Fibroblast of peridontal ligament (primary cell): ENCODE data around the gene JPH3.
A peak's percentile ranks its signal among the peaks of the same experiment; 100 is the strongest.

Experiments used
- DNase-seq: peaks from one replicate; pipeline ENCODE4 v3.0.0-alpha.2; 2010; ENCODE audit errors: extremely low read depth

JPH3 gene

GRCh38 chr16:87626905-87627304, 24.6 kb downstream of the JPH3 start:
- no peak for DNase-seq

GRCh38 chr16:87627542-87628245, 25.4 kb downstream of the JPH3 start:
- DNase-seq: no peak

DNA sequence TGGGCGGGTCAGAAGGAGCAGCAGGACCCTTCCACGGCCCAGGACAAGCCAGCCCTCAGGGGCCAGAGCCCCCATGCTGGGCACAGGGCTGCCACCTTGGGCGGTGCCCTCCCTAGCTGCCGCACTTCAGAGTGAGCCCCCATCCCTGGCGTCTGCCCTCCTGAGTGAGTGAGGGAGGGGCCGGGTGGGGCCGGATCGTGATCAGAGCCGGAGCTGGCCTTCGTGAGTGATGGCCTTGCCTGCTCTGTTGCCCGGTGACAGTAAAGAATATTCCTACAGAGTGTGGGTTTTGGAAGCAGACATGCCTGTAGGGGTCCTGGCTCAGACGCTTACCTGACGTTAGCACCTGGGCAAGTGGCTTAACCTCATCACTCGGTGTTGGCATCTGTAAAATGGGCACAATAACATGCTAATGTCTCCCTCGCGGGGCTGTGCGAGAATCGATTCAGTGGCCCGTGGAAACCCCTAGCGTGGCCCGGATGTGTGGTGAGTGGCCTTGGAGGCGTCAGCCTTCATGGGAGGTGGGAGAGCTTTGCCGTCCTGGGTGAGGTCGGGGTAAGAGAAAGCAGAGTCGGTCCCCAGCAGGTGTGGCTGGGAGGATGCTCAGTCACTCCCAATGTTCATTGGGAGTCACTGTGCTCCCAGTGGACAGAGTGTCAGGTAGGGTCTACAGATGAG, 26.1 kb downstream of the JPH3 start:
- DNase-seq: no peak

GRCh38 chr16:87628940-87629339, 26.6 kb downstream of the JPH3 start:
- DNase-seq: peak; percentile 8

GRCh38 chr16:87631067-87631466, 28.8 kb downstream of the JPH3 start:
- DNase-seq: no peak

- DNase-seq: no peak
These were observed 32.1 kb downstream of the JPH3 start for GRCh38 chr16:87634411-87634810.

DNA sequence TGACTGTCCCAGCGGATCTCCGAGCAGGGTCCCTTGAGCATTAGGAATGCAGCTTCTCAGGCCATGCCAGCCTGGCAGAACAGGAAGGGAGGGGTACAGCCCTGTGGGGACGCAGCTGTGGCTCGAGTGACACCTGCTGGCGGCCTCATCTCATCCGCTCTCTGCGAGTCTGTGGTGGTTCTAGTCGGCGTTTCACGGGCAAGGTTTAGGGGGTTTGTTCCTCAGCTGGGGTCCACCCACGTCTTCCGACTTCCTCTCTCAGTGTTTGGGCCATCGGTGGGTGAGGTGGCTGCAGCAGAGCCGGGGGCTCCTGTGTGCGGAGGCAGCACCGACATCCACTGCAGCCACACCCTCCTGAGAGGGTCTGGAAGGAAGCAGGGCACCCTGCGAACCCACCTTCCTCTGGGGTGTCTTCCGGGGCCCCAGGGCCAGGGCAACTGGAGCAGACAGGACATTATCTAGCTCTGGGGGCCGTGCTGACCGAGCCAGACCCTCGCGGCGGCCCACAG, 33.3 kb downstream of the JPH3 start:
- DNase-seq: peak; percentile 46

- peak; percentile 81 for DNase-seq
These were observed 33.9 kb downstream of the JPH3 start for GRCh38 chr16:87636050-87636684.

- no peak for DNase-seq
These were observed 34.4 kb downstream of the JPH3 start for GRCh38 chr16:87636741-87637140.

GRCh38 chr16:87637357-87637756, 35.0 kb downstream of the JPH3 start:
- no peak for DNase-seq

DNA sequence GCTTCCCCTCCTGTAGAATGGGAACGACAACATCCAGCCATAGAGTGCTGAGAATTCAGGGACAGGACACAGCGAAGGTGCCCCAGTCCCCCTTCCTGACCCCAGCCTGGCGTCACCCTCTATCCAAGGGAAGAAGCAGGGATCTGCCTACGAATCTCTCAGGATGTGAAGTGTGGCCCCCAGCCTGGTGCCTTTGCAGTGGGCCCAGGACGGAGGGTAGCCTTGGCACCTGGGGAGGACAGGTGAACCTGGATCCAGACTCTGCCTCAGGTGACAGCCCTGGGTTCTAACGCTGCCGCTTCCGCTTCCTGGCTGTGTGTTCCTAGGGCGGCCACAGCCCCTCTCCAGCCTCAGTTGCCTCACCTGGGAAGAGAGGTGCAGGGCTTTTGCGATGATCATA, 36.4 kb downstream of the JPH3 start:
- DNase-seq: no peak

DNA sequence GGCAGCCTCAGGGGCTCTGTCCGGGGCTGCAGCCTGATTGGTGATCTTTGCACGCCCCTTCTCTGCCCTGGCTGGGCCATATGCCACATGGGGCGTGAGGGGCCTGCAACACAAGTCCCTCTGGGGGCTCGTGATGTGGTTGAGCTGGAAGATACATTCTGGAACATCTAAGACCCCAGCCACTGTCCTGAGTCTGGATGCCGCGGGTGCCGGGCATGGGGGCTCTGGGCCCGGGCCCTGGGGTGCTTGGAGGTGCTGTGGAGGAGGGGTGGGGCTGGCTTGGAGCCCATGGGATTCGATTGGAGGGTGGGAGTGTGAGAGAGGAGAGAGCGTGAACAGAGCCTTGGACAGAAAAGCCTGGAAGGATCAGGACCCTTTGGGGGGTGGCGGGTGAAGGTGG, 39.4 kb downstream of the JPH3 start:
- no peak for DNase-seq

GRCh38 chr16:87642491-87642890, 40.2 kb downstream of the JPH3 start:
- DNase-seq: no peak

DNA sequence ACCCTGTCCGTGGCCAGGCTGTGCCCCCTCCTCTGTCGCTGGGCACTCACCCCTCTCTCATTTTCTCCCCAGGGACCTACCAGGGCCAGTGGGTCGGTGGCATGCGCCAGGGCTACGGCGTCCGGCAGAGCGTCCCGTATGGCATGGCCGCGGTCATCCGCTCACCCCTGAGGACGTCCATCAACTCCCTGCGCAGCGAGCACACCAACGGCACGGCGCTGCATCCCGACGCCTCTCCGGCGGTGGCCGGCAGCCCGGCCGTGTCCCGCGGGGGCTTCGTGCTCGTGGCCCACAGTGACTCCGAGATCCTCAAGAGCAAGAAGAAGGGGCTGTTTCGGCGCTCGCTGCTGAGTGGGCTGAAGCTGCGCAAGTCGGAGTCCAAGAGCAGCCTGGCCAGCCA, 41.9 kb downstream of the JPH3 start:
- DNase-seq: no peak

DNA sequence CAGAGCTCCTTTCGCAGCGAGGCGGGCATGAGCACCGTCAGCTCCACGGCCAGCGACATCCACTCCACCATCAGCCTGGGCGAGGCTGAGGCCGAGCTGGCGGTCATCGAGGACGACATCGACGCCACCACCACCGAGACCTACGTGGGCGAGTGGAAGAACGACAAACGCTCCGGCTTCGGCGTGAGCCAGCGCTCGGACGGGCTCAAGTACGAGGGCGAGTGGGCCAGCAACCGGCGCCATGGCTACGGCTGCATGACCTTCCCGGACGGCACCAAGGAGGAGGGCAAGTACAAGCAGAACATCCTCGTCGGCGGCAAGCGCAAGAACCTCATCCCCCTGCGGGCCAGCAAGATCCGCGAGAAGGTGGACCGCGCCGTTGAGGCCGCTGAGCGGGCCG, 42.3 kb downstream of the JPH3 start:
- DNase-seq: no peak

GRCh38 chr16:87645802-87646201, 43.5 kb downstream of the JPH3 start:
- DNase-seq: no peak

GRCh38 chr16:87647431-87648185, 45.3 kb downstream of the JPH3 start:
- no peak for DNase-seq

GRCh38 chr16:87648236-87648635, 45.9 kb downstream of the JPH3 start:
- DNase-seq: no peak

- DNase-seq: no peak
These were observed 46.6 kb downstream of the JPH3 start for GRCh38 chr16:87648698-87649487.

GRCh38 chr16:87652386-87652785, 50.1 kb downstream of the JPH3 start:
- no peak for DNase-seq

- DNase-seq: no peak
These were observed 50.5 kb downstream of the JPH3 start for GRCh38 chr16:87652799-87653198.
